Hematopoietic multipotent progenitor cell treated with erythropoietin and hydrocortisone succinate and interleukin-3 and kit ligand, for 6 days (in vitro differentiated cells): ENCODE results near the gene MATK.
"Not testable (repeated sequence)": the region's sequence is repeated elsewhere in the genome, so short reads cannot be mapped to it uniquely, and the experiment has no call there.

Experiments used
- DNase-seq: peaks from one replicate; pipeline ENCODE4 v3.0.0-alpha.2; 2015

MATK gene

DNA sequence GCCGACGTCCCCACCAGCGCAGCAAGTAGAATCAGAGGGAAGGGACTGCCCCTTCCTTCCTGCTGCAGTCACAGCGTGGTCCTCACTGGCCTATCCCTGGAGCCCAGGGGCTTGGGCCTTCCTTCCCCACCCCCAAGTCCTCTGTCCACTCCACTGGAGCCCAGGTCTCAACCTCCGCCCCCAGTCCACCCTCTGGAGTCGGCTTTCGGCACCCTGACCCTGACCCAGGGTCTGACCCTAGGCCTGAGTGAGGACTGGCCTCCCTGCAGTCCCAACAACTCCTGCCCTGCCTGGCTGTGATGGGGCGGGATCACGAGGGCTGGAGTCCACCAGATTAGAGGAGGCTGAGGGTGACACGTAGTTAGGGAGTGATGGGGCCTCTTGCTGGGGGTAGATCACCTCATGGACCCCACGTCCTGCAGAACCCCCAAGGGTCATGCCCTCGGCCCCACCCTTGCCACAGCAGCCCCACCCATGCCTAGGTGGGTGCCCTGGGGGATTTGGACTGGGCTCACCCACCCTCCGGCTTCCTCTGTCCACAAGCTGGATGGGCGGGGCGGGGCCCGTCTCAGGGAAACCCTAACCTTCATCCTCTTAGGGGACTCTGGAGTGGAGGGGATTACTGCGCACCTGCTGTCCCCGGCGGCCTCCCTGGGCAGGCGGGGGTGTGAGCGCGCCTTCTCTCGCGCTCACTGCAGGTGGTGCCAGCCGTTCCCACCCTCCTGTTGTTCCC is 18.0 kb downstream of the MATK start:
- DNase-seq = no peak

DNA sequence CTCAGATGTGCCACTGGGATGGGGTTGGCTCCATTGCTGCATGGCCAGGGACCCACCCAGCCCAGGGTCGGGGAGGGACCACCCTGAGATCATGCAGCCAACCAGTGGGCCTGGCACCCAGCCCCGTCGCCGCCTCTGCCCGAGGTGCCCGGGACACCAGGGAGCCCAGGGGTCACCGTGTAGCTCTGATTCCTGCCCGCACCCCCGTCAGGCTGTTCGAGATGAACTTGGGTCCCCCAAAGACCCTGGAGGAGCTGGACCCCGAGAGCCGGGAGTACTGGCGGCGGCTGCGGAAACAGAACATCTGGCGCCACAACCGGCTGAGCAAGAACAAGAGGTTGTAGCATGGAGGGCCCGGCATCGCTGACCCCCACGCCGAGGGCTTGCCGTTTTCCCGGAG is 19.1 kb downstream of the MATK start:
- DNase-seq = no peak

GRCh38 chr19:3766520-3766919 is 19.7 kb downstream of the MATK start:
- DNase-seq = no peak

GRCh38 chr19:3765757-3766156 is 20.4 kb downstream of the MATK start:
- not testable (repeated sequence) for DNase-seq

- no peak for DNase-seq
Measured at GRCh38 chr19:3765121-3765520, 21.1 kb downstream of the MATK start.

DNA sequence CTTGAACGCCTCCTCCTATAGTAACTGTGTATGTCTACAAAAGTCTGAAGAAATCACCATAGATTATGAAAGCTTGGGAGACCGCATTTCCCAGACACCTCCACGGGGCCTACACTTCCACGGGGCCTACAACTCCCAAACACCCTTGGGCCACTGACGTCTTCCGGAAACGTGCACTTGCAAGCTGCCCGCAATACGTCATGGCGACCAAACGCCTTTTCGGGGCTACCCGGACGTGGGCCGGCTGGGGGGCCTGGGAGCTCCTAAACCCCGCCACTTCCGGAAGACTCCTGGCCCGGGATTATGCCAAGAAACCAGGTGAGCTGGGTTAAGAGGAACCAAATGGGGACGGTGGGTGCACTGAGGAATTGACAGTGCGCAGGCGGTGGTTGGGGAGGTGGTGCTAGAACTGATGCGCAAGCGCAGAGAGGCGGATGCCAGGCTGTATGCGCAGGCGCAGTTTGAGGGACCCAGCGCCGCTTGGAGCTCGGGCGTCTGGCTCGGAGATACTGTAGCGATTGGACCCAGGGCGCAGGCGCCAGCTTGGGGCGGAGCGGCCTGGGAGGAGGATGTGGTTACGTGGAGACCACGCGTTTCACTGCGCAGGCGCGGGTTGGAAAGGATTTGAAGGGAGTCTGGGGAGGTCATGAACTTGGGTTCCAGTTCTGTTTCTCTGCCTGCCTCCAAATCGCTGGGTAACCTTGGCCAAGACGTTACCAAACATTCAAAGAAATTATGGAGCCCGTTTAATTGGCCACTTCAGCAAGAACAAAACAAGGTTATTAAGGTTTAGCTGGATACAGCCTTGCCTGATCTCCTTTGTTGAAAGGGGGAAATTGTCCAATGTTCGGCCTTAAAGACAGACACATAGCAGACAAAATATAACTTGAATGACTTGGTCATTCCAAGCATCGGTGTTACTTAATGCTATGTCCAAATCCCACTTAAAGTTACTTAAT is 23.4 kb downstream of the MATK start, which contains the start of gene MRPL54:
Gene MRPL54 (plus strand): TSS at position 182 of the 959 bp plus-strand sequence. CDS start 19 bp downstream, at position 201.
- DNase-seq = peak; percentile 99

DNA sequence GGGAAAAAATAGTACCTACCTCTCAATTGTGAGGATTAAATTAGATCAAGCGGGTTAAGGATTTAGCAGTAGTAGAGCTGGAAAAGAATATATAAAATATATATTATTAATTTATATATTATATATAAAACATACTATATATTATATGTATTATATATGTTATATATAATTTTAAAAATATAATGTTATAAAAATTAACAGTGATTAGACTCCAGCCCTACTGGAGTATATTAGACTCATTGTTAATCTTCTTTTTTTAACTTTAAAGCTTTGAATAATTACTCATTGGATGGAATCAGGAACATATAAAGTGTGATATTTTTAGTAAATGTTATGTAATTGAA is 24.1 kb downstream of the MATK start:
- no peak for DNase-seq

DNA sequence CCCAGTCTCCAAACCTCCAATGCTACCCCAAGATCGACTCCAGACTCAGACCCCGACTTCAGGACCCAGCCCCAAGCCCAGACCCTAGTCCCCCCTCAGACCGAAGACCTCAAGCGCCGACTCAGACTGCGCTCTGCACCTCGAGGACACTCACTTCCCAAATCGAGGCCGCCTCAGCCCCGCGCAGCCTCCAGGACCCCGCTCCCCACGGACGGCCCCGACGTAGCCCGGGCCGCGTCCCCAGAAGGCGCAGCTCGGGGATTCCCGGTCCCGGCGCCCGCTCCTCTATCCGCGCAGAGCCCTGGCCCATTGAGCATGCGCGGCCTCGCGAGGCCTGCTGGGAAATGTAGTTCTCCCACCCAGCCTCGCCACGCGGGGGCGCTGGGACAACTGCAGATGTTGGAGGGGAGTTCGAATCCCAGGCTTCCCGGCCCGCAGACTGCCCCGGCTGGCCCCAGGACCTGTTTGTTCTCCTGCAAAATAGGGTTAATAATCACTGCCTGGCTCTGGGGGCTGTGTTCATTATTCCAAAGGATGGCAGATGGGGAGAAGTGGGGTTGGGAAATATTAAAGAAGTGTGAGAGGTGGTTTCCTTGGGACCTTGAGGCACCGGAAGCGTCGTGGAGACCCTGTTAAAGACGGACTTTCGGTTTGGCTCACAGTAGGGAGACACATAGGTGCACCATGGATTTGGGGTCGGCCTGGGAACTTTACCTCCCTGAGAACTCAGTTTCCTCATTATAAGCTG is 24.6 kb downstream of the MATK start, which contains the start of gene APBA3:
Gene APBA3 (minus strand): TSS at position 311 of the 748 bp plus-strand sequence. CDS start 1,428 bp downstream, outside the sequence.
- peak; percentile 95 for DNase-seq

GRCh38 chr19:3760871-3761361 is 25.3 kb downstream of the MATK start:
- DNase-seq = peak; percentile 16

DNA sequence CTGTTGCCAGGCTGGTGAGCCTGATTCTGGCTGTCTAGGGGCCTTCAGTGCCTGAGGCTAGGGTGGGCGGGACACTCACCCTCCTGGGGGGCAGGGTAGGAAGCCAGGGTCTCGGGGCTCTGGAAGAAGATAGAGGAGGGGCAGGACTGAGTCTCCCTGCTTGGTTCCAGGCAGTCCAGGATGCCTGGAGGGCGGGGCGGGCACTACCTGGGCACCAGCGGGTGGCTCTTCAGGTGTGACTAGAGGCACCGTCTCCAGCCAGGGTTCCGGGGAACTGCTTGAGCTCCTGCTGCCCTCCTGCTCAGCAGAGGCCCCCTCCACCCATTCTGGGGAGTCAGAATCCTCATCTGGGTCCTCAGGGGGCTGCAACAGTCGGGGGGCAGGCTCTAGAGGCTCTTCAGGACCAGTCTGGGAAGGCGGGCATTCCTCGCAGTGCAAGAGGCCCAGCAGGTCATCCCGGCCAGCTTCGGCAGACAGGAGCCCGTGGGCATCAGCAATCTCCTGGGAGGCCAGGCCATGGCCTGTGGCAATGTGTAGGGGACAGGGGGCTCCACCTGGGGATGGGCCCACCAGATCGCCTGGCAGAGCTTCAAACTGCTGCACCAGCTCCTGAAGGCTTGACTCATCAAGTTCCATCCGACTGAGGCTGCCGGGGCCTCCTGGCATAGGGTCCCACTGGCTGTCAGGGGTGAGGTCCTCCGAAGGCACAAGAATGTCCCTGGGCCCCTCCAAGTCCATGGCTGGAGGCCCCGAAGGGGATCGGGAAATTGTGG is 26.5 kb downstream of the MATK start:
- no peak for DNase-seq

GRCh38 chr19:3758297-3758696 is 27.9 kb downstream of the MATK start:
- not testable (repeated sequence) for DNase-seq

DNA sequence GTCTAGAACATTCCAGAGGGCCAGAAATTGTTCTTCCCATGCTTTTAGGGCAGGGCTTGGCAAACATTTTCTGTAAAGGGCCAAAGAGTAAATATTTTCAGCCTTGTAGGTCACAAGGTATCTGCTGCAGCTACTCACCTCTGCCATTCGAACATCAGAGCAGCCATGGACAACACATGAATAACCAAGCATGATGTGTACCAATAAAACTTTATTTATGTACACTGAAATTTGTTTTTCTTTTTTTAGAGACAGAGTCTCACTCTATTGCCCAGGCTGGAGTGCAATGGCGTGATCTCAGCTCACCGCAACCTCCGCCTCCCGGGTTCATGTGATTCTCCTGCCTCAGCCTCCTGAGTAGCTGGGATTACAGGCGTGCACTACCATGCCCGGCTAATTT is 28.5 kb downstream of the MATK start:
- DNase-seq = not testable (repeated sequence)

DNA sequence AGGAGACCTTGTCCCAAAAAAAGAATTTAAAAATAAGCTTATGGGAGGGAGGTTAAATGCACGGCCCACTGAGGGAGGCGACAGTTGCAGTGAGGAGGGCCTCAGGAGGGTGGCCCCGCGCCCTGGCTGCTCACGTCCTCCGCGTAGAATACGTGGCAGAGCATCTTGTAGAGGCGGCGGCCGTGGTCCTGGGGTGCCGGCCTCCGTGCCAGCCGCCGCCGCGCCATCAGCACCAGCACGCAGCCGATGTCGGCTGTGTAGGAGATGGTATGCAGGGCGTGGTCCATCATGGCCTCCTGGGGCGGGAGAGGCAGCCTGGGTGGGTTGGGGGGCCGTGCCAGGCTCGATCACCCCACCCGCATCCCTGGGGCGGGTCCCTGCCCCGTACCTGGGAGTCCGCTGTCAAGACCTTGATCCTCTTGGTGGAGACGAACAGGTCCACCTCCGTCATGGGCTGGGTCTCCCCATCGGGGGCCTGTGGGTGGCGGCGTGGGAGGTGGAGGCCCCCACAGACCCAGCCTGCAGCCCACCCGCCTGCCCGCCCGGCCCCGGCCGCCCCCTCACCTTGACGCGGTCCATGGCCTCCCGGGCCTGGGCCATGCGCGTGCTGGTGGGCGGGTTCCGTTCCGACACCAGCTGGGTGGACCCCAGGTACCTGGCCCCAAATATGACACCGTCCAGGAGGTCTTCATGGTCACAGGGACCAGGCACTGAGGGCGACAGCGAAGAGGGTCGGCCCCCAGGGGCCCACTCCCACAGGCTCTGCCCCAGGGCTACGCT is 32.4 kb downstream of the MATK start:
- DNase-seq = no peak

DNA sequence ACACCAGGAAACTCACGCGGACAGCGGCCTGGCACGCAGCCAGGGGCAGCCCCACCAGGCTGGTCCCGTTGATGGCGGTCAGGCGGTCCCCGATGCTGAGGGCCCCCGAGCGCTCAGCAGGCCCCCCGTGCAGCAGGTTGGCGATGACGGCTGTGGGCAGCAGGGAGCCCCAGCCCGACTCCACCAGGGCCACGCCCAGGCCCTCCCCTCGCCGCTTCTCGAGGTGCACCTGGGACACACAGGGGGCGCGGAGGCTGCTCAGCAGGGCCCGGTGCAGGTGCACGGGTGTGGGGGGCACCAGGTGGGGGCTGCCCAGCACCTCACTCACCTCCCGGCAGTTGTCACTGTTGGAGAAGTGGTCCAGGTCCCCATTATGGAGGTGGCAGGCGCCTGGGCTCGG is 33.7 kb downstream of the MATK start:
- DNase-seq = no peak

DNA sequence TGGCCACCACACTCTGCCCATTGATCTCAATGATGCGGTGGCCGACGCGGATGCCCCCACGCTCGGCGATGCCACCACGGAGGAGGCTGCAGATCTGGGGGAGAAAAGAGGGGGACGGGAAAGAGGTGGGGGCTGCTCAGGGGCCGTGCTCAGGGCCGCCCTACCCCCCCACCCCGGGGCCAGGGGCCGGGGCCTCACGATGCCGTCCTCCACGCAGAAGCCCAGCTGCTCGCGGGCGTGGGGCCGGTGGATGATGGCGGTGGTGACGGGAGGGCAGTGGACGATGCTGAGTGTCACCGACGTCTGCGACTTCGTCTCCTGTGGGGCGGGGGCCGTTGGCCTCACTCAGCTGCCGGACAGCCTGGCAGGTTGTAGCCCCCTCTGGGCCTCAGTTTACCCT is 34.9 kb downstream of the MATK start:
- no peak for DNase-seq

- DNase-seq = no peak
Measured at GRCh38 chr19:3750211-3750610, 36.0 kb downstream of the MATK start.

DNA sequence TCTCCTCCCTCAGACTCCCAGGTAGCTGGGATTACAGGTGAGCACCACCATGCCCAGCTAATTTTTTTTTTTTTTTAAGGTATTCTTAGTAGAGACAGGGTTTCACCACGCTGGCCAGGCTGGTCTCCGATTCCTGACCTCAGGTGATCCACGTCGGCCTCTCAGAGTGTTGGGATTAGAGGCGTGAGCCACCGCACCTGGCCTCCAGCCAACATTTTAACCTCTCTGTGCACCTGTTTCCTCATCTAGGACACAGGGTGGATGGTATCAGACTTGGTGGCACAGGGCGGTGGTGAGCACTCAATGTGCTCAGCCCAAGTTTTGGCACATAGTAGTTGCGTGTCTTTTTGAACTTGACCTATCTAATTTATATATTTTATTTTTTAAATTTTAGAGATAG is 37.2 kb downstream of the MATK start:
- no peak for DNase-seq

DNA sequence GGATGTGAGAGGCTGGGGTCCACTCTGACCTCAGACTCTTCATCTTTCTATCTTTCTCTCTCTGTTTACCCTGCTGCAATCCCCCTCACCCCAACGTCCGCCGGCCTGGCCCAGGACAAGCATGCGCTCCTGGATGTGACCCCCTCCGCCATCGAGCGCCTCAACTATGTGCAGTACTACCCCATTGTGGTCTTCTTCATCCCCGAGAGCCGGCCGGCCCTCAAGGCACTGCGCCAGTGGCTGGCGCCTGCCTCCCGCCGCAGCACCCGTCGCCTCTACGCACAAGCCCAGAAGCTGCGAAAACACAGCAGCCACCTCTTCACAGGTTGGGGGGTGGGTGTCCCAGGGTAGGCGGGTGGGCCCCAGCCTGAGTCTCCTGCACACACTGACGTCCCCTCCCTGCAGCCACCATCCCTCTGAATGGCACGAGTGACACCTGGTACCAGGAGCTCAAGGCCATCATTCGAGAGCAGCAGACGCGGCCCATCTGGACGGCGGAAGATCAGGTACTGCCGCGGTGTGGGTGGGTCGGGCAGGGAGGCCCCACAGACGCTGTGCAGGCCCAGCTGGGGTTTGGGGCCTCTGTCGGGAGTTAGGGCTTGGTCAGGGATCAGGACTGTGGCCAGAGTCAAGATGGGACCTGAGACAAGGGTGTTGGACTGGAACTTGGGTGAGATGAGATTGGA is 39.7 kb downstream of the MATK start:
- DNase-seq = no peak

DNA sequence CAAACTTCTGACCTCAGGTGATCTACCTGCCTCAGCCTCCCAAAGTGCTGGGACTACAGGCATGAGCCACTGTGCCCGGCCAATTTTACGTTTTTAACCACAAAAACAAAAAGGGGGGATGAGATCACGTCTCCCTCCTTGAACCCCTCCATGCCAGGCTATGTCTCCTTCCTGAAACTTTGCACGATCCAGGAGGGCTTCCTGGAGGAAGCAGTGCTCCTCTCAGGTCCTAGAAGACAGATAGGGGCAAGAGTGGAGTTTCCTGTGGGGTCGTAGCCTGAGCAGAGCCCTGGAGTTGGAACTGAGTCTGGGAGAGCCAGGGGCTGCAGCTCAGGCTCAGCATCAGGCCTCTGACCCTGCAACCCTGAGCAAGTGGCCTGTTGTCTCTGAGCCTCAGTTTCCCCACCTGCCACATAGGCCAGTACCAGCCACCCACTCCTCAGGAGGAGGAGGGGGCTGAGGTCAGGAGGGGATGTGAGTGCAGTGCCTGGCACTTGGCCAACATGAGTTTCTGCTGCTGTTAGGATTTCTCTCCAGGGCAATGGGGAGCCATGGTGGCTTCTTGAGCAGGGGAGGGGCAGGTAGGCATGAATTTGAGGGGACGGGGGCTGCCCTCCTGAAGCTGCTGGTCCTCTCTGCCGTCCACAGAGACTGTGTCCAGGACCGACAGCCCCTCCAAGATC is 40.7 kb downstream of the MATK start:
- no peak for DNase-seq

- peak; percentile 58 for DNase-seq
Measured at GRCh38 chr19:3743486-3743885, 42.7 kb downstream of the MATK start.
